NCI-H2171 (cell line): ENCODE results near the gene RTN1.
"Not testable (repeated sequence)": the region's sequence is repeated elsewhere in the genome, so short reads cannot be mapped to it uniquely, and the experiment has no call there.

ENCODE experiments used
- DNase-seq: peaks from one replicate; lab custom pipeline; 2025; lab: John Stamatoyannopoulos, UW

RTN1 gene

GRCh38 chr14:59704054-59704645, 166.4 kb downstream of the RTN1 start:
- DNase-seq: no peak

- no peak for DNase-seq
Measured at GRCh38 chr14:59699442-59699841, 171.1 kb downstream of the RTN1 start.

- no peak for DNase-seq
Measured at GRCh38 chr14:59698793-59699192, 171.8 kb downstream of the RTN1 start.

- DNase-seq: no peak
Measured at GRCh38 chr14:59695198-59695597, 175.4 kb downstream of the RTN1 start.

- no peak for DNase-seq
Measured at GRCh38 chr14:59691266-59691665, 179.3 kb downstream of the RTN1 start.

- no peak for DNase-seq
Measured at GRCh38 chr14:59690426-59690825, 180.2 kb downstream of the RTN1 start.

GRCh38 chr14:59688224-59689170, 182.1 kb downstream of the RTN1 start:
- no peak for DNase-seq

- DNase-seq: no peak
Measured at GRCh38 chr14:59687663-59688062, 182.9 kb downstream of the RTN1 start.

GRCh38 chr14:59679872-59680271, 190.7 kb downstream of the RTN1 start:
- DNase-seq: no peak

- DNase-seq: no peak
Measured at GRCh38 chr14:59678352-59678751, 192.2 kb downstream of the RTN1 start.

- no peak for DNase-seq
Measured at GRCh38 chr14:59677771-59678231, 192.8 kb downstream of the RTN1 start.

GRCh38 chr14:59675394-59675793, 195.2 kb downstream of the RTN1 start:
- DNase-seq: no peak

GRCh38 chr14:59664741-59665140, 205.8 kb downstream of the RTN1 start:
- peak; percentile 33 for DNase-seq

GRCh38 chr14:59657769-59658168, 212.8 kb downstream of the RTN1 start:
- DNase-seq: no peak

GRCh38 chr14:59656473-59656872, 214.1 kb downstream of the RTN1 start:
- no peak for DNase-seq

- DNase-seq: not testable (repeated sequence)
Measured at GRCh38 chr14:59654131-59654530, 216.4 kb downstream of the RTN1 start.

- DNase-seq: not testable (repeated sequence)
Measured at GRCh38 chr14:59646832-59647231, 223.7 kb downstream of the RTN1 start.

GRCh38 chr14:59638885-59639284, 231.7 kb downstream of the RTN1 start:
- no peak for DNase-seq

- DNase-seq: no peak
Measured at GRCh38 chr14:59634617-59635016, 236.0 kb downstream of the RTN1 start.

GRCh38 chr14:59633486-59633885, 237.1 kb downstream of the RTN1 start:
- no peak for DNase-seq

GRCh38 chr14:59632381-59632780, 238.2 kb downstream of the RTN1 start:
- no peak for DNase-seq

- no peak for DNase-seq
Measured at GRCh38 chr14:59631237-59631636, 239.3 kb downstream of the RTN1 start.

GRCh38 chr14:59630288-59630963, 240.2 kb downstream of the RTN1 start:
- DNase-seq: peak; percentile 70
